ENCODE data around the gene TMEM184A.

The TMEM184A gene

DNA sequence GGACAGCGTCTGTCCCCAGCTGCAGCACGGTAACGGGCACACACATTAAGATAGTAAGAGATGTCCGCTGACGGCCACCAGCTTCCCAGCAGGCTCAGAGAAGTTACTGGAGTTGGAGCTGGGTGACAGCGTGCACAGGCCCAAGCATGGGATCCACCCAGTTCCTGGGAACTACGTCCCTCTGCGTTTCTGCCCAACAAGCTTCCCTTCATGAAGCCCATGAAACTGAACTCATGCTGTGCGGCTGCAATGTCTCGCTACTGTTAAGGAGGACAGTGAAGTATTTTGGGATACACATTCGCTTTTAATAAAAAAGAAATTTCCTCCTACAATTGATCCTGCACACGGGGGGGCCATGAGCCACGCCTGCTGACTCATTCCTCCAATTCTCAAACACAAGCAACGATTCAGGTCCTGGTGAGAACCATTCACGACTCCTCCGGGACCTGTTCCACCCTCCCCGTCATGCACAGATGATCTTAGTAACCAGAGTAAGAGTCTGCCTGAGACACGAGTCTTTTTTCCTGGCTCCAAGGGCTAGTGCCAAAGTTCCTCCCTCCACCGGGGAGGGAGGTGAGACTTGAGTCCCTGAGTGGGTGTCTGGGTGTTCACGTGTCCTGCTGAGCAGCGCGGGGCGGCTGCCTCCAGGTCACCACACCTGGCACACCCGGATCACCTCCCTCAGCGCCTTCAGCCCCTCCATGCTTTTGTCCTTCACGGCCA lies 11.2 kb upstream of the TMEM184A start:
- DNase-seq: no peak

GRCh38 chr7:1566687-1567048 lies 10.7 kb upstream of the TMEM184A start:
- DNase-seq: no peak

GRCh38 chr7:1564603-1565022 lies 8.6 kb upstream of the TMEM184A start:
- no peak for DNase-seq

DNA sequence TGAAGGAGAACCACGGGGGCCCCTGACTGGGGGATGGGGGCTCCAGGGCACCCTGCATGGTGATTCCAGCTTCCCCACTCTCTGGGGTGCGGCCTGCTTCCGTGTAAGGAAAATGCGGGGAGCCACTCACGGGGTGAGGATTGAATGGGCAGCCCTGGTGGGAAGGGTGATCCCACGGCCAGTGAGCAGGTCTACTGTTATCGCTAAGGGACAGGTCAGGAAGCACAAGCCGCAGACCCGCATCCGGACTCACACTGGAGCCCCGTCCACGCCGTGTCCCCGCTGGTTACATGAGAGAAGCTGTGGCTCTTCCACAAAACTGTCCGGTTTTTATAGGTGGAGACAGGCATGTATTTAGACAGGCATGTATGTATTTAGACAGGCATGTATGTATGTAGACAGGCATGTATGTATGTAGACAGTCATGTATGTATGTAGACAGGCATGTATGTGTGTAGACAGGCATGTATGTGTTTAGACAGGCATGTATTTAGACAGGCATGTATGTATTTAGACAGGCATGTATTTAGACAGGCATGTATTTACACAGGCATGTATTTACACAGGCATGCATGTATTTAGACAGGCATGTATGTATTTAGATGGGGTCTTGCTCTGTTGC lies 8.1 kb upstream of the TMEM184A start:
- no peak for DNase-seq

DNA sequence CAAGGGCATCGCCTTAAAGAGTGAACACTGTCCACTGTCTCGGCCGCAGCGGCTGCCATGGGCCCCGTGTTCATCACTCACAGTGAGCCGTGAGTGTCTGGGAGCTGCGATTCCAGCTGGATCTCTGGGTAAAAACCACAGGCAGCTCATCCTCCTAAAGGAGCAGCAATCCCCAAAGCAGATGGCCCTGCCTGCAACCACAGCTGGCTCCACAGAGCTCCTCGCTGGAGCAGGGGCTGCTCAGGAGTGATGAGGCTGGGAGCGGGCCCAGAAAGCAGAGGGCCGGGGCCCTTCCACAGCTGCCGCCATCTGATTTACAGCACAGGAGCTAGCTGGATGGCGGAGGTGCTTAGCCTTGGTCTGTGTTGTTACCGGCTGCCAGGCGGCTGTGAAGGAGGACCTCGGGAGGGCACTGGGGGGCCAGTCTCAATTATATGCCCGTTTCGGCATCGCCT lies 6.6 kb upstream of the TMEM184A start:
- DNase-seq: no peak

DNA sequence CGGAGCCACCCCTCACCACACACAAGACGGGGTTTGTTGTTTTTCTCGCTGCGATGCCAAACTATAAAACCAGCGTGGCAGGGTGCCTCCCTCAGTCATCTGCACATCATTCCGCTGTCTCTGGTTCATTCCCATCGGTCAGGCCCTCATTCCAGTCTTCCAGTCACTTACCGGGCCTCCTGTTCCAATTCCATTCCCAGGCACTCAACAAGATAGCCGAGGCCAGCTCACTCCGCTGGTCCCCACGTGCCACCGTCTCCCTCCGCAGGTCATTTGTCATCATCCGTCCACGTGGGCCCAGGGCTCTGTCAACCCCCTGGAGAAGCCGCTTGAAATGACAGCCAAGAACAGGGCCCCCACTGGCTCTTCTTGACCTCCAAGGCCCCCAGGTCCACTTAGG lies 6.1 kb upstream of the TMEM184A start:
- no peak for DNase-seq

DNA sequence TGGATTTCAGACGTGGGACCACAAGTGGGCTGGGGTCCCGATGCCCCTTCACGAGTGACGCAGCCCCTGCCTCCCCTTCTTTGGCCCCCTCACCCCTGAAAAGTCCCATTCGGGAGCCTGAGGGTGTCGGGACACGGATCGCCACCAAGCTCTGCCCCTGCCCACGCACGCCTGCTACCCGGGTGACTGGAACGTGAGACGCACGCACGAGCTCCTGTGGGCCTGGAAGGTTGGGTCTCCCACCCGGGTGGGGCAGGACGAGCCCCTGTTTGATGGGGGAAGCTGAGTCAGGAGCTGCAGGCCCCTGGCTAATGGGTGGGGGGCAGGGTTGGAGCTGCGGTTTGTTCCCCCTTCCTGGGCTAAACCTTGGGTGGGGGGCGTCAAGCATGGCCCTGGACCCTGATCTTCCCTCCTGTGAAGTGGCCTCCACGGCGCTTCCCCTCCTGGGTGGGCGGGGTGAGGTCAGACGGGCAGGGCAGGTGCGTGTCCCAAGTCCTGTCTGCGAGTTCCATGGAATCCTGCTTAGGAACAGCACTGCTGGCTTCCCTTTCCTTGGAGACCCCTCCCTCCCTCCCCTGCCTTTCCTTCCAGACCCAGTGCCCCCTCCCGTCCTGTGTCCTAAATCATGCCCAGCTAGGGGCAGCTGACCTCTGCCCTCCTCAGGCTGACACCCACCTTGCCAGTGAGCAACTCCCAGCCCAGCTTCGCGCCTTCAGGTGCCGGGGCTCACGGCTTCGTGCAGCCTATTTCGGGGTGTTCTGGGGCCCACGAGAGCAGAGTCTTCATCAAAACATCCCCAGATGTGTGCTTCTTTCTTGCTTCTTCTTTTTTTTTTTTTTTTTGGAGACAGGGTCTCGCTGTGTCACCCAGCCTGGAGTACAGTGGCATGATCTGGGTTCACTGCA lies 5.3 kb upstream of the TMEM184A start:
- no peak for DNase-seq

GRCh38 chr7:1560620-1561031 lies 4.6 kb upstream of the TMEM184A start:
- no peak for DNase-seq

DNA sequence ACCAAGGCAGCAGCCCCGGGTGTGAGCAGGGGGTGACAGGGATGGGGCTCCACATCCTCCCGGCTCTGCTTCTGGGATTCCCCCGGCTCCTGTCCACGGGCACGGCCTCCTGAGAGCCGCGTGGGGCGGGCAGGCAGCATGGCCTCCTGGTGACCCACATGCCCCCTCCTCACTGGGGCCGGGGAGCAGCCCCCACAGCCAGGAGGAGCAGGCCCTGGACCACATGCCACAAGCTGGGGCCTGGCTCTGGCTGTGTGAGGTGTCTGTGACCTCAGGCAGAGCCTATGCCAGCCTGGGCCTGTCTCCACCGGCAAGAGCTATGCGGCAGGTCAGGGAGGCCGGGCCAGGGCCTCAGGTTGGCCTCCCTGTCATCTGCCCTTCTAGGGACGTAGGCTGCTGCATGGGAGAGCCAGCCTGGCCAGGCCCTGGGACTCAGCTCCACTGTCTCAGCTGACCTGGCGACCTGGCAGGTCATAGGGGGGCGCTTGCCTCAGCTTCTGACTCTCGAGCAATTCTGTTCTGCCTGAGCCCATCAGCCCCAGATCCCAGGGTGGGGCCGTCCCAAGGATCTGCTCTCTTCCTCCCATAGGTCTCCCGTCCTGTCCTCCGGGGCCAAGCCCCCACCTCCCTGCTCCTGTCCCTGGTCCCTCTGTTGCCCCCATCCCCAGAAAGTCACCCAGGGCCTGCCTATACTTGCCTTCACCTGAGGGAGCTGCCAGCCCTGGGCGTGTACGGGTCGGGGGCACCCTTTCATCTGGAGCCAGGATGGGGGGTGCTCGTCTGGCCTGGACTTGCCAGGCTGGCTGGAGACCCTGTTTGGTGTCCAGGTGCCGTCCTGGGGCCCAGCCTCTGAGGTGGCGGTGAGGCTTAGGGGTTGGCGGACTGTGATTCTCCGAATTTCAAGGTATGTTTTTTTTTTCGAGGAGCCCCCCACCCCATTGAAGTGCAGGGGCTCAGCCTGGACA lies 3.9 kb upstream of the TMEM184A start:
- no peak for DNase-seq

GRCh38 chr7:1558841-1559625 lies 3.0 kb upstream of the TMEM184A start:
- DNase-seq: no peak

- DNase-seq: no peak
These were observed 2.3 kb upstream of the TMEM184A start for GRCh38 chr7:1558181-1558811.

DNA sequence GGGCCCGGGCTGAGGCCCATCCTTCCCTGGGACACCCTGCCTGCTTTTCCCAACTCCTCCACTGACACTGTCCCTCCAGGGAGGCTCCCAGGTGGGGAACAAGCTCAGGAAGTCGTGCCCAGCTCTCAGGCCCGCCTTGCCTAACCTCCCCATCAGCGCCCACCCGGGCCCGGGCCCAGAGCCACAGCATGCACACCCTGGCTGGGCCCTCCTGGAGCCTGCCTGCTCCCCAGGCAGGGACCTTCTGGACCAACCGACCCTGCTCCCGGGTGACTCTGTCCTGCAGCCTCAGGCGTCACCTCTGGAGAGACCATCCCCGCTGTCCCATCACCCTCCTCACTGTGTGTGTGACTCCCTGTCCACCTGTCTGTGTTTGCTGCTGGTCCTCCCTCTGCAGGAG lies 1.8 kb upstream of the TMEM184A start:
- DNase-seq: no peak

GRCh38 chr7:1557006-1557405 lies 1.0 kb upstream of the TMEM184A start:
- DNase-seq: no peak

DNA sequence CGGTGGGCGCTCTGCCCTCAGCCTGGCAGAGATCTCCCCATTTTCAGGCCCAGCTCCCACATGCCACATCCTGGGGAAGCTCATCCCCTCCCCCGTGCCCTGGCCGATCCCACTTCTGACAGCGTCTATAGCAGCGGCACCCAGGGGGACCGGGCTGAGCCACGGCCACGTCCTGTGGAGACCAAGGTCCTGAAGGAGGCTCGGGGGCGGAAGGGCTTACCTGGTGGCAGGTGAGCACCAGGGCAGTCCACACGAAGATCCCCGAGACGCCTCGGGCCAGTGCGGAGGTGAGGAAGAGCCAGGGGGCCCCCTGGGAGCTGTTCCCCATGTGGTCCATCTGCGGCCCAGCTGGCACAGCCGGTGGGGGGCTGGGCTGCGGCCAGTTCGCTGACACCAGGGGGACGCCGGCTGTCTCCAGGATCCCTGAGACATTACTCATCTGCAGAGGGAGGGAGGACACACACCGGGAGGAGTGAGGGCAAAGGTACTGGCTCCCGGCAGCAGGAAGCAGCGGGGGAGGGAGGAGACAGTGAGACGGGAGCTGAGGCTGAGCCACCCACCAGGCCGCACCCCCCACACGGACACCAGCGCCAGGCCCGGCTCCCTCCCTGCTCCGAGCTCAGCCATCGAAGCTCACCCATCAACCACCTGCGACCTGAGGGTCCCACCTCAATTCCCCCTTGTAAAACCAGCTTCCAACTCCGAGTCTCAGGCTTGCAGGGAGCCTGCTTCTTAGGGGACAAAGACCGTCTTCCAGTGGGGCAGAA lies 776 bp downstream of the TMEM184A start:
- no peak for DNase-seq

GRCh38 chr7:1554333-1555045 lies 1.5 kb downstream of the TMEM184A start:
- no peak for DNase-seq

DNA sequence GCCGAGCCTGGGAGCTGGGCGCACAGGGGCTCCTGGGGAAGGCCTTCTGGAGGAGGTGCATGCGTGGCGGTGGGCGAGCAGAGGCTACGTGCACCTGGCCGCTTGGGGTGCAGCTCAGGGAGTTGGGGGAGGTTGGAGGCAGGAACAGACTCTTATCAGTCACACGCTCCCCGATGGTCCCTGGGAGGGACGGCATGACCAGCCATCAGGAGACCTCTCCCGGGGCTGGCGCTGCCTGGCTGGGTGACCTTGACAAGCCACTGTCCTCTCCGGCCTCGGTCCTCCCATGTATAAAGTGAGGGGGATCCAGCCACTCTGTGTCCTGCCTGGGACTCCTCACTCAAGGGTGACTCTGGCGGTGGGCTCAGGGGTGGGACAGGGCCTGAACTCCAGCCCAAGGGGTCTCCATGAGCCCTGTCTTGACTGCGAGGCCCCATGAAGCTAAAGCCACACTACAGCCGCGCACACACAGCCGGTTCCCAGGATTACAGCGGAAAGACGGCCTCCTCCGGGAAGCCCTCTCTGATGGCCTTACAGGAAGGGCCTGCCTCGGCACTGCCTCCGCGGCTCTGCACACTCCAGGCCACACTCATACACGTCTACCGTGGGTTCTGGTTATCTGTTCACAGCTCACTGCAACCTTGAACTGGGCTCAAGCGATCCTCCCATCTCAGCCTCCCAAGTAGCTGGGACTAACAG lies 2.3 kb downstream of the TMEM184A start:
- no peak for DNase-seq

GRCh38 chr7:1552200-1552599 lies 3.8 kb downstream of the TMEM184A start:
- no peak for DNase-seq

DNA sequence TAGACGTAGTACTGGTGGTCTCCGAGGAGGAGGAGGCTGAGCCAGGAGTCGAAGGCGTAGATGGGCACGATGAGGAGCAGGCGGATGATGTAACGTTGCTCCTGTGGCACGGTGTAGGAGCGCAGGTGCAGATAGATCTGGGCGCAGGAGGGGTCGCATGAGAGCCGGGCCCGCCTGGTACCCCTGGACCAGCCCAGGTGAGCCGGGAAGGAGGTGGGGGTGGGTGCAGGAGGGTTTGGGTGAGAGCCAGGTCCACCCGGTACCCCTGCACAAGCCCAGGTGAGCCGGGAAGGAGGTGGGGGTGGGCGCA lies 5.2 kb downstream of the TMEM184A start:
- no peak for DNase-seq
